A673 (cell line): ENCODE measurements around the gene ST6GAL2.

Experiments used
- CTCF ChIP-seq: fragments of 300-800, 200-600 bp; sonication (generic); conservative IDR thresholded peaks from 2 replicates; pipeline ENCODE4 v1.5.1; 2017; ENCODE audit warnings: low read depth, mild to moderate bottlenecking, antibody characterized with exemption, low read length, moderate library complexity, mixed read lengths
- EZH2 ChIP-seq: fragments of 200-600 bp; sonication (generic); IDR thresholded peaks from 2 replicates; pipeline ENCODE4 v1.6.1; 2017; ENCODE audit warnings: borderline replicate concordance, low read depth, mild to moderate bottlenecking, mixed read lengths, antibody characterized with exemption, low read length; ENCODE audit not compliant: poor library complexity, severe bottlenecking

DNA sequence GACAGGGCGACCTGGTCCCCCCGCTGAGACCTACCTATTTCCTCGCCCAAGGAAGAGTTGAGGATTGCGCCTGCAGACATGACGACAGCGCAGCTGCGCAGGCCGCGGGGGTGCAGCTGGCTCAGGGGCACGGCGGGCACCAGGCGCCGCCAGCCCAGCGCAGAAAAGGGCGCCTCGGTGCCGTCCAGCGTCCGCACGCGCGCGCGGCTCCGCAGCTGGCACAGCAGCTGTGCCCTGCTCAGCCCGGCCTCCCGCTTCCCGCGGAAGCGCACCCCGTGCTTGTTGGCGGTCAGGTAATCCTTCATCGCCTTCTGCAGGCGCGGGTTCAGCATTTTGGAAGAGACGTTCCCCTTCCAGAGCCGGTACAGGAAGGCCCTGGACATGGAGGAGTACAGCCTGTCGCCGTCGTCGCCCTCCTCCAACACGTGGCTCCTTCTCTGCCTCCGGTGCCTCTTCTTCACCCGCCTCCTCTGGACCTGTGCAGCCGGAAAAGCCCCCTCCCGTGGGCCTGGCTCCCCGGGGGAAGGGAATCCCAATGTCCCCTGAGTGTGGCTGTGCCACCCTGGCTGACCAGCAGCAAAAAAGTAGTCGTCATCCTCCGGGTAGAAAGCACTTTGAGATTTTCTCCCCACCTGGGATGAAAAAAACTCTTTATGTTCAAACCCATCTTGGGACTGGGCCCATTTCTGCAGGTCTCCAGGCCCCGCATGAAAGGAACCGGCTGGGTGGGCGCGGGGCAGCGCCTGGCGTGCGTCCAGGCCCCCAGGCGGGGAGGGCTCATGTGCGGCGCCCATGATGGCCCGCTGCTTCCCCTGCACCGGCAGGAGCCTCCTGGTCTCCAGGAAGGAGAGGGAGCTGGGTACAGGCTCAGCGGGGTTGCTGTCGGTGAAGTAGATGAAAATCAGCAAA, 42.7 kb downstream of the ST6GAL2 start:
- TF ChIP-seq CTCF: no peak
- no peak for TF ChIP-seq EZH2
